GM19372 (cell line): ENCODE measurements around the gene PDS5A.
"Not testable (repeated sequence)": the region's sequence is repeated elsewhere in the genome, so short reads cannot be mapped to it uniquely, and the experiment has no call there.

Experiments used
- ATAC-seq: cut with Tn5 transposase; IDR thresholded peaks from one replicate; pipeline ENCODE4 v1.9.1; 2021; ENCODE audit warnings: mild to moderate bottlenecking, low read depth, moderate library complexity; ENCODE audit not compliant: unreplicated experiment

PDS5A gene

DNA sequence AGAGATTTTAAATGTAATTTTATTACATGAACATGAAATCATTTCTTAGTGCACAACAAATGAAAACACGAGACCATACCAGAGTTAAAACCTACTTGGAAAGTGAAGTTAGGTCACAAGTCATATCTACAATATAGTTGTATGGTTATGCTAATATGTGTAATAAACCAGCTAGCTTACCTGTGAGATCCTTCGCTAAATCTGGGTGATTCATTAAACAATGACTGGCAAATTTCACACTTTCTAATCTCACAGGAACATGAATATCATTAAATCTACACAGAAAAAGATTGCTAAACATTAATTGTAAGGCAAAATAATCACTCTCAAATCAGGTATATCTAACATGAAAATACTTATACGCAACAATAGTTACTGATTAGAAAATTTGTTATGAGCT is 67.6 kb downstream of the PDS5A start:
- ATAC-seq, result no peak

DNA sequence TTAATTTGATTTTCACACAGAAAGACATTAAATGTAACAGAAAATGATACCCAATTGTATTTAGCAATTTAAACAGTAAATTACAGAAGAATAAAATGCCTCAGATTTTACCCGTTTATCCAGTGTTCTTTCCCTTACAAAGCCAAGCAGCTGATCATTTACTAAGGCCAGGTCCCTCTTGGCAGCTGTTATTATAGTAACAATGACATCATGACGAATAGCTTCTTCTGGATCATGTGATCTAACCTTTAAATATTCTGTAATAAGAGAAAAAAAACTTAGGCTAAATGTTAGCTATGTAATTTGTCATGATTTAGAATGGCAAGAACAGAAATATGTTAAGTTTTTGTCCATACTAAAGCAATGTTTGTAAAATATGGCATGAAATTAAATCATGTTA is 69.4 kb downstream of the PDS5A start:
- ATAC-seq, result no peak

DNA sequence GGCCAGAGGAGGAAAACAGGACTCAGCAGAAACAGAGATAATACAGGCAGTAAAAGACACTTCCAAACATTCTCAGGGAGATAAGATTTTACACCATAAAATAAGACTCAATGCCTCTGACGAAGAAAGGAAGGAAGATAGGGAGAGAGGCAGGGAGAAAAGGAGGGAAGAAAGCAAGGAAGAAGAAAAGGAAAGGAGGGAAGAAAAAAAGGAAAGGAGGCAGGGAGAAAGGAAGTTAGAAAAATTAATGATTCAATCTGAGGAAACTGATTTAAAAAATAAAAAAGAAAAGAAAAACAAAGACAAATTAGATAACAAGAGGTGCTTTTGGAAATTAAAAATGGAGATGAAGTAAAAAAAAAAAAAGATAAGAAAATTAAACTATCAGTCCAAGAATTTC is 72.1 kb downstream of the PDS5A start:
- ATAC-seq, result no peak

DNA sequence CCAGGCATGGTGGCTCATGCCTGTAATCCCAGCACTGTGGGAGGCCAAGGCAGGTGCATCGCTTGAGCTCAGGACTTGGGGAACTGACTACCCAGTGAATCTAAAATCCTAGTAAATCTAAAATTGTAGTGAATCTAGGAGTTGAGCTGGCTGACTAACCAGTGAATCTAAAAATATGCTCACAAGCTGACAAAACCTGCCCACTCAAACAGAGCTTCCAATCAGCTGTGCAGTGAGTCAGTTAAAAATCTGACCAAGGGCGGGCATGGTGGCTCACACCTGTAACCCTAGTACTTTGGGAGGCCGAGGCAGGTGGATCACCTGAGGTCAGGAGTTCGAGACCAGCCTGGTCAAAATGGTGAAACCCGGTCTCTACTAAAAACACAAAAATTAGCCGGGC is 72.7 kb downstream of the PDS5A start:
- not testable (repeated sequence) for ATAC-seq

DNA sequence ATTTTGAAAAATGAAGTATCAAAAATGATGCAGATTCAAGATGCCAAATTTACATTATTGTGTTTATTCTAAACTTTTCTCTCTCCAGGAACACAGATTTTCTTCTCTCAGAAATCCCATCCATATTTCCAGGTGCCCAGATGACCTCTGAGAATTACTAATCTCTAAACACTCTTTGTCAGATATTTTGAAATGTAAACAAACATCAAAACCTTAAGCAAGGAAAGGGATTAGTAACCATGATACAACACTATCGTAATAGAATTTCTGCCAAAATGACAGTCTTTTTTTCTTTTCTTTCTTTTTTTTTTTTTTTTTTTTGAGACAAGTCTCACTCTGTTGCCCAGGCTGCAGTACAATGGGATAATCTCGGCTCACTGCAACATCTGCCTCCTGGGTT is 76.7 kb downstream of the PDS5A start:
- no peak for ATAC-seq

DNA sequence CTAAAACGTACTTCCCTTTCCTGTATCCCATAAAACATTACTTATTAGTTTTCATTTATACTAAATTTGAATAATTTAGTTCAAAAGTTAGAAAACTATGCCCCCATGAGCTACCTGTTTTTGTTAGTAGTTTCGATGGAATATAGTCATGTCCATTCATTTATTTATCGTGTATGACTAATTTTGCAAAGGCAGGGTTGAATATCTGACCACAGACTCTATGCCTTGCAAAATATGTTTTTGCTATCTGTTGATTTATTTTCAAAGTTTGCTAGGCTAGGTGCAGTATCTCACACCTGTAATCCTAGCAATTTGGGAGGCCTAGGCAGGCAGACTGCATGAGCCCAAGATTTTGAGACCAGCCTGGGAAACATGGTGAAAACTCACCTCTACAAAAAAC is 78.4 kb downstream of the PDS5A start:
- ATAC-seq, result no peak

DNA sequence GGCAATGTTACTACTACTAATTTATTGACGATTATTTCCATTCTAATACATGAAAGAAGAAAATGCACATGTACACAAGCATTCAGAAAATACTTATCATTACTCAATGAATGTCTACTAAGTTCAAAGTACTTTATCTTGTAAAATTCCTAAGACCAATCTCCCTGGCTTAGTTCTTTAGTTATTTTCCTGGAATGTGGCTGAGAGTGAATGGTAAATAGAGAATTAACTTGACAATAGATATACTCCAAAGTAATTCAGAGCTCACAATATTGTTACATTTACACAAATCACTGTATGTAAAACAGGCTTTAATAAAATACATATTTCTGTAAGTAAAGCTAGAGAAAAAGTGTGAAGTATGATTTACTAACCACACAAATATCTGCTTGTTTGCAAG is 79.7 kb downstream of the PDS5A start:
- ATAC-seq, result no peak

DNA sequence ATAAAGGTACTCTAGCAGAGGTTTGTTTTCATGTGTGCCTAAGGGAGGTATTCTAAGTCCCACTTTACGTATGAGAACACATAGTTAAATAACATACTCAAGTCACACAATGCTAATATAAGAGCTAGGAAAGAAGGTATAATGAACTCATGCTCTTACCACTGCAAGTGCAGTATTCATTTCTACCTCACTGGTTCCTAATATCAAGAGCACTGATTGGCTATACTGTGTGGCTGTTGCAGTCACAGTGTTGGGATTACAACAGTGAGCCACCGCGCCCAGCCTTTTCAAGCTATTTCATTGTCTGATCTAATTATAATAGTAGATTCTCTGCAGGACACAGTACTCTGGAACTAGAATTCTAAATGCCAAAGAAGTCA is 84.0 kb downstream of the PDS5A start:
- no peak for ATAC-seq

DNA sequence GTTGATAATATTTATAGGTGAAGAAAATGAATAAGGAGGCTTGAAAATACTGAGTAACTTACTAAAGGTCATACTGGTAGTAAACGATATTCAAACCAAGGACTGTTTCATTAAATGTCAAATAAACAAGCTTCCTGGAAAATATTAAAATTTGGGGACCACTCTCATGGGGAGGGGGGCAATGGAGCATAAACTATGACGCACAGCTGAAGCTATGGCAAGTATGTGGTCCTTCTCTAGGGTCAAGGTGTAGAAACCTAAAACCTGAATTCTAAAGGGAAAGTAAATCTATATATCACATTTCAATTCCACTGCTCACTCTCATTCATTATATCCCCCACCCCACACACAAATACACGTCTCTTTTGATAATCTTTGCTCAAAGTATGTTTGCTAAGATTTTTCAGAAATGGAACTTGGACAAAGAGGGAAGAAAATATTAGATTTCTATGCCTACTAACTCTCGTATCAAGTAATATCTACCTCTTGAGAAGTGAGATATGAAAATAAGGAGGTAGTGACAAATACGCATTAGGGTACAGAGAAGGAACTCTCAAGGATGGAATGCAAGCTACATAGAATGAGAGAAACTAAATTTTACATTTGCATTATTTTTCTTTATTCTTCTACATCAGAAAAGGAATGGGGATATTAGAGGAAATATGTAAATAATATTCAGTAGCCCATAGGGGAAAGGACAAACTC is 84.6 kb downstream of the PDS5A start:
- no peak for ATAC-seq

DNA sequence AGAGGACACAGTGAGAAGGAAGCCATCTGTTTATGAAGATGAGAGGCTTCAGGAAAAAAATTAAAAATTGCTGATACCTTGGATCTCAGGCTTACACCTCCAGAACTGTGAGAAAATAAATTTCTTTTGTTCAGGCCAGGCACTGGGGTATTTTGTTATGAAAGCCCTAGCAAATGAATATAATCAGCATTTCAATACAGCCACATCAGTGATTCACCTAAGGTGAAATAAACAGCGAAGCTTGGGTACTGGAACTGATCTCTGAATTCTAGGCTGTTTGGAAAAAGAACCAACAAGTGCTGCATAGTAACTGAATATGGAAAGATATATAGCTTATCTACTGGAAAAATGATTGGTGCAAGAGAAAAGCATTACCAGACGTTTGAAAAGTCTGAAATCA is 88.5 kb downstream of the PDS5A start:
- ATAC-seq, result no peak

DNA sequence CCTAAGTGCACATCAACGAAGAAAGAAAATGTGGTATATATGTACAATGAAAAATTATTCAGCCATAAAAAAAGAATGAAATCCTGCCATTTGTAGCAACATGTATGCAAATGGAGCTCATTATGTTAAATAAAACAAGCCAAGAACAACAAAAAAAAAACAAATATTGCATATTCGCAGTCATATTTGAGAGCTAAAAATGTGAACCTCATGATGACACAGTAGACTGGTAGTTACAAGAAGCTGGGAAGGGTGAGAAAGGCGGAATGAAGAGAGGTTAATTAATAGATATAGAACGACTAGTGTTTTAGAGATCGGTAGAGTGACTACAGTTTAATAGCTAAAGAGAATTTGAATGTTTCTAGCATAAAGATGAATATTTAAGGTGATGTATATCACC is 89.2 kb downstream of the PDS5A start:
- ATAC-seq, result no peak

DNA sequence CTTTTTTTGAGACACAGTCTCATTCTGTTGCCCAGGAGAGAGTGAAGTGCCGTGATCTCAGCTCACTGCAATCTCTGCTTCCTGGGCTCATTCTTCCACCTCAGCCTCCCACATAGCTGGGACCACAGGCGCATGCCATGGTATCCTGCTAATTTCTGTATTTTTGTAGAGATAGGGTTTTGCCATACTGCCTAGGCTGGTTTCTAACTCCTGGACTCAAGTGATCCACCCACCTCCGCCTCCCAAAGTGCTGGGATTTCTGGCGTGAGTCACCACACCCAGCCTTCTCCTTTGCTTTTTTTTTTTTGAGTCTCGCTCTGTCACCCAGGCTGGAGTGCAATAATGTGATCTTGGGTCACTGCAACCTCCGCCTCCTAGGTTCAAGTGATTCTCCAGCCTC is 94.1 kb downstream of the PDS5A start:
- ATAC-seq, result no peak

DNA sequence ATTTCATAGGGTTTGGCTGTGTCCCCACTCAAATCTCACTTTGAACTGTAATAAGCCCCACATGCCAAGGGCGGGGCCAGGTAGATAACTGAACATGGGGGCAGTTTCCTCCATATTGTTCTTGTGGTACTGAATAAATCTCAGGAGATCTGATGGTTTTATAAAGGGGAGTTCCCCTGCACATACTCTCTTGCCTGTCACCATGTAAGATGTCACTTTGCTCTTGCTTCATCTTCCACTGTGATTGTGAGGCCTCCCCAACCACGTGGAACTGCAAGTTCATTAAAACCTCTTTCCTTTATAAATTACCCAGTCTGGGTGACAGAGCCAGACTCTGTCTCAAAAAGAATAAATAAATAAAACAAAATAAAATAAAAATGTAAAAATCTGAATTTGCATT is 95.9 kb downstream of the PDS5A start:
- ATAC-seq, result no peak

DNA sequence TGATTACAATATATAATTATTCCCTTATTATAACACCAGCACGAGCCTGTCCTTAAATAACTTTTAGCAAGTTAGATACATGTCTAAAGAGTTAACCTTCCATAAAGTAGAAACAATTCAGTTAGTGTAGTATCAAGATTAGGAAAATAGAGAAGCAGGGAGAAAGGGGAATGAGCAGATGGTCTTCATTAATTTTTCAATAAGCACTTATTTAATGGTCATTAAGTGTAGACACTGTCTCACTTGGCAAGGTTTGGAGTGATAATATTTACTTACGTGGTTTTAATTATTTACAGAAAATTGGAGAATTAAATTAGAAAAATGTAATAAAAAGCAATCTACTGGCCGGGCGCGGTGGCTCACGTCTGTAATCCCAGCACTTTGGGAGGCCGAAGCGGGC is 99.7 kb downstream of the PDS5A start:
- no peak for ATAC-seq

DNA sequence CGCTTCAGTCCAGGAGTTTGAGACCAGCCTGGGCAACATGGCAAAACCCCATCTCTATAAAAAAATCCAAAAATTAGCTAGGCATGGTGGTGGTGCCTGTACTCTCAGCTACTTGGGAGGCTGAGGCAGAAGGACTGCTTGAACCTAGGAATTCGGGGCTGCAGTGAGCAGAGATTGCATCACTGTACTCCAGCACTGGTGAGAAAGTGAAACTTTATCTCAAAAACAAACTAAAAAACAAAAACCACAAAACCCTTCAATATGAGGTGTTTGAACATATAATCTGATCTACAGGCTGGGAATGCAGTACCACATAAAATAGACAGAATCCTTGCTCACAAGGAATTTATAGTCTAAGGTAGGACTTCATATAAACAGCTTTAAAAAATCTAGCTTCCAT is 103.9 kb downstream of the PDS5A start:
- ATAC-seq, result no peak

DNA sequence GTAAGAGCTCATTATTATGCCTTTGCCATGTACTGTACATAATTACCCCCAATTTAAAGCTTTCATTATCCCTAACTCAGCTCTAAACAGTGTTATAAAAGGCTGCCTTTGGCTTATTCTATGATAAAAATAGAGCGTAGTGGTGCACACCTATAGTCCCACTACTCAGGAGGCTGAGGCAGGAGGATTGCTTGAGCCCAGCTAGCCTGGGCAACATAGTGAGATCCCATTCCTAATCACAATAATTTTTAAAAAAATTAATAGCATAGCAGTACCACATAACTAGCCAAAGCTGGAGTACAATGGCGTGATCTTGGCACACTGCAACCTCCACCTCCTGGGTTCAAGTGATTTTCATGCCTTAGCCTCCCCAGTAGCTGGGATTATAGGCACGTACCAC is 112.4 kb downstream of the PDS5A start:
- ATAC-seq, result no peak

DNA sequence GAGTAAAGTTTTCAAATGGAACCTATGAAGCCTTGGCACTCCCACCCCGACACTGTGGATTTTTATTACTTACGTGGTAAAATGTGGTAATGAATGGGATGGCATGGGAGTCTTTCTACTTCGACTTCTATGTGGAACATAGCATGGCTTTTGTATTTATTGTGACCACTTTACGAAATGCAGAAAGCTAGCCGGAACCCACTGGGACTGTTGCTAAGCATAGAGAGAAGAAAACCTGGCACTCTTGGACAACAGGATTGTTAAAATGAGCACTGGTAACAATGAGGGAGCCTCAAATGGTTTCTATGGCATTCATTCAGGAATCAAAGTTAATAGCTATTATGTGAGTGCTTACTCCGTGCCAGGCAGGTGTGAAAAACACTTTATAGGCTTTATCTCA is 113.3 kb downstream of the PDS5A start:
- ATAC-seq, result no peak

DNA sequence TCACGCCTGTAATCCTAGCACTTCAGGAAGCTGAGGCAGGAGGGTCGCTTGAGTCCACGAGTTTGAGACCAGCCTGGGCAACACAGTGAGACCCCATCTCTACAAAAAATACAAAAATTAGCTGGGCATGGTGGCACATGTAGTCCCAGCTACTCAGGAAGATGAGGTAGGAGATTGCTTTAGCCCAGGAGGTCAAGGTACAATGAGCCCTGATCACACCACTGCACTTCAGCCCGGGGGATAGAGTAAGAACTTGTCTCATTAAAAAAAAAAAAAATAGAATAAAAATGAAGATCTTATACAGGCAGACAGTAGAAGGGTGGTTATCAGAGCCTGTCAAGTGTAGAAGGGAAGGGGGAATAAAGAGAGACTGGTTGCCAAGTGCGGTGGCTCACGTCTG is 116.9 kb downstream of the PDS5A start:
- ATAC-seq, result no peak

DNA sequence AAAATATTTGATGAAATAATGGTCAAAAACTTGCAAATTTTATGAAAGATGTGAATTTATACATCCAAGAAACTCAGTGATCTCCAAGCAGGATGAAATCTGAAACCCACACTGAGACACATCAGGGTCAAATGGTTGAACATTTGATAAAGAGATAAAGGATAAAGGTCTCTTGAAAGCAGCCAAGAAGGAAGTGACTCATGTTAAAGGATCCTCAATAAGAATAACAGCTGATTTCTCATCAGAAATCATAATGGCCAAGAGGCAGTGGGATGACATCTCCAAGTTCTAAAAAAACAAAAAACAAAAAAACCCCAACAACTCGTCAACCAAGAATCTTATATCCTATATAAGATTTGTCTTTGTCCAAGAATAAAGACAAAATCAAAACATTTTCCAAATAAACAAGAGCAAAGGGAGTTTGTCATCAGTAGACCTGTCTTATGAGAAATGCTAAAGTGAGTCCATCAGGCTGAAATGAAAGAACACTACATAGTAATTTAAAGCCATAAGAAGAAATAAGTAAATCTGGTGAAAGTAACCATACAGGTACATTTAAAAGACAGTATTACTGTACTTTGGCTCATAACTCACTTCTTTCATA is 121.7 kb downstream of the PDS5A start:
- no peak for ATAC-seq

DNA sequence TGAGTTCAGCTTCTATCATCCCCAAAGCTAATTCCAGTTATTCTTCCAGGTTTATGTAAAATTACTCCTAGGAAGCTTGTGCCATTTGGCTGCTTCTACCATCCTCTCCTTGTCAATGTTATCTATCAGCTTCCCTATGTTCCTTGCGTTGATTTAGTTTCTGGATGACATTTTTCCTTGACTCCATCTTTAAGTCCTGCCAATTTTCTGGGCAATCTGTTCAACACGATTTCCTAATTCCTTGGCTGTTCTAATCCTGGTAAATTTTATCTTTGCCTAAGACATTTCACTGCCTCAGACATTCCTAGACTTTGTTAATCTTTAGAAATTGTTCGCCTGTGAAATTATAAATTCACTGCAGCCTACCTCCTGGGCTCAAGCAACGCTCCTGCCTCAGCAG is 125.1 kb downstream of the PDS5A start:
- no peak for ATAC-seq

DNA sequence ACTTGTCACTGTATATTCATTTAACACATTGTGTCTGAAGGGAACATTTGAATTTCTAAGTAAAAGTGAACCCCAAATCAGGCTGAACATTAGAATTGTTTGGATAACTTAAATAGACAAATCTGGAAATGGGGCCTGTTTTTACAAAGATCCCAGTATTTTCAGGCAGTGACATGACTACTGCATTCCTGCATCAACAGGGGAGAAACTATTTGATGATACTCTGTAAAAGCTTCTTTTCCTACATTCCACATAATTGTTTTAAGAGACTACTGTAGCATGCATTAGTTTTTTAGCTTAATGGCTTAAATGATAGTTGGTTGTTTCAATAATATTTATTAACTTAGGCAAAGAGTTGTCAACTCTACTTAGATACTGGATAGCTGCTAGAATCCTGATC is 127.0 kb downstream of the PDS5A start:
- no peak for ATAC-seq

DNA sequence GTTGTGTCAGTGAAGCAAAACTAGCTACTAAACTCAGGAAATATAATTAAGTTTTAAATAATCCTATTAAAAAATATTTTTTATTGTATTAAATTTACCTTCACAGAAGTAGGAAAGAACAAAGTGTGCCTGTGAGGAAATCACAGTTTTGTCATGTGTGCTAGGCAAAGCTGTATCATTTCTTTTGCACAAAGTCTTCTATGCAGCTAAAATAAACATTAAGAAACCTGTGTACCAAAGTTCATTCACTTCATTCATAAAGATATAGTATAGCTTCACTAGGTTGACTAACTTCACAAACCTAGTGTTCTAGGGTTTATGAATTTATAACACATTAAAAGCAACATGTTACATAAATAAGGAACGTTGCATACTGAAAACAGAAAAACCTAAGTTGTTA is 131.0 kb downstream of the PDS5A start:
- ATAC-seq, result no peak

DNA sequence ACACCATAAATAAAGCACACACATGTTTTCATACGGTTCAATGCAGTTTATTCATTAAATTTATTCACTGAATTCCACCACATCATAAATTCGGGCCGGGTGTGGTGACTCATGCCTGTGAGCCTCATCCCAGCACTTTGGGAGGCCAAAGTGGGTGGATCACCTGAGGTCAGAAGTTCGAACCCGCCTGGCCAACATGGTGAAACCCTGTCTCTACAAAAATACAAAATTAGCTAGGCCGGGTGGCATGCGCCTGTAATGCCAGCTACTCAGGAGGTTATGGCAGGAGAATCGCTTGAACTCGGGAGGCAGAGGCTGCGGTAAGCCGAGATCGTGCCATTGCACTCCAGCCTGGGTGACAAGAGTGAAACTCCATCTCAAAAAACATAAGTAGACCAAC is 131.6 kb downstream of the PDS5A start:
- no peak for ATAC-seq
